Cardiac fibroblast (primary cell): ENCODE measurements around the gene ZNRF2.
A peak's percentile ranks its signal among the peaks of the same experiment; 100 is the strongest.
"Not testable (repeated sequence)": the region's sequence is repeated elsewhere in the genome, so short reads cannot be mapped to it uniquely, and the experiment has no call there.

Source experiments
- DNase-seq, 2 donors: peaks; one replicate each; pipeline versions ENCODE4 v3.0.0 to v3.0.0-alpha.2; 2010; ENCODE audit warnings: low read depth in 2 of 2
- H3K4me3 ChIP-seq, 2 donors: replicated peaks in 1 of 2; 1 replicate in 1 of 2; 2 replicates in 1 of 2; pipeline ENCODE4 v1.5.1; 2011; ENCODE audit warnings: low read depth in 2 of 2, low read length in 2 of 2, mild to moderate bottlenecking in 2 of 2, moderate library complexity in 1 of 2
- CTCF ChIP-seq: IDR thresholded peaks from one replicate; pipeline ENCODE4 v1.5.1; 2011; ENCODE audit warnings: low read depth, mild to moderate bottlenecking, low read length, inconsistent platforms

Gene ZNRF2

DNA sequence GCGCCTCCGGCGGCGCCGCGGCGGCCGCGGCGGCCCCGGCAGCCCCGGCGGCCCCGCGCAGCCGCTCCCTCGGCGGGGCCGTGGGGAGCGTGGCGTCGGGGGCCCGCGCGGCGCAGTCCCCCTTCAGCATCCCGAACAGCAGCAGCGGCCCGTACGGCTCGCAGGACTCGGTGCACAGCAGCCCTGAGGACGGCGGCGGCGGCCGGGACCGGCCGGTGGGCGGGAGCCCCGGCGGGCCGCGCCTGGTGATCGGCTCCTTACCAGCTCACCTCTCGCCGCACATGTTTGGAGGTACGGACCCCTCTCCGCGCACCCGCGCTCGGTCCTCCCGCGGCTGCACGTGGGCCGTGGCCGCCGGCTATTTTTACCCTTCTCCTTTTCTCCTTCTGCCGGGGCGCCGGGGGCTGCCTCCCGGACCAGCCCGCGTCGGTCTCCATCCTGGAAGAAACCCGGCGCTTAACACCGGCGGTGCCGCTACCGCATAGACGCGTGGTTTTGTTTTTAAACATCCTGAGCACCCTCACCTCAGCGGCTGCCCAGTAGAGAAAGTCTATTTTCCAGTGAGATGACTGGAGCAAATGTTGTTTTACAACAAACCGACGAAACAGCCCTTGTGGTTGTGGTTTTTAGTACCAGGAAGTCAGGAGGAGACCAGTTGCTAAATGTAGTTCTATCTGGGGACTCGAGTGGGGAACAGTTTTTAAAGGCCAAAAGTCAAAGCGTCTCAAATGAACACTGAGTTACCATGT is 1.3 kb downstream of the ZNRF2 start:
- H3K4me3 ChIP-seq = peak overlapping the region; percentile 77 to 78
- TF ChIP-seq CTCF = no peak
- DNase-seq = peak; percentile 63 to 69

GRCh38 chr7:30286749-30287148 is 2.4 kb downstream of the ZNRF2 start:
- TF ChIP-seq CTCF = no peak
- peak overlapping the region in 1 of 2 donors; percentile 78 for H3K4me3 ChIP-seq

DNA sequence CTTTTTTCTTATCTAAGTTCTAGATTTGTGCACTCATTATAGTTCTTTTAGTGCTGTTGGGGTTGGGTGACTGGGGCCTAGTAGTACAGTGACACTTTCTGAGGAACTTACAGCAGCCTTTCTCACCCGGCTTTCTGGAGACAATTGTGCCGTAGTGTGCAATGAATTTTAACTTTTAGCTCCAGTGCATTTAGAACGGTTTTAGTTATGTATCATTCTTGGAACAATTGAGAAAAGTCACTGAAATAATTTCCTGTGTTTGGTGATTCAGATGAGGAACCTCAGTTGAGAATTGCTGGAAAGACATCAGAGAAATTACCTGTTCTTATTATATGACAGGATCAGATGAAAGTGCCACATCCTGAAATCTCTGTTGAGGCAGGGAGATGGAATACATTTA is 3.2 kb downstream of the ZNRF2 start:
- peak in 1 of 2 donors; percentile 11 for DNase-seq
- H3K4me3 ChIP-seq = not testable (repeated sequence)

More at GRCh38 chr7:30286749-30287148, 2.4 kb downstream of the ZNRF2 start:
- DNase-seq = no peak

DNA sequence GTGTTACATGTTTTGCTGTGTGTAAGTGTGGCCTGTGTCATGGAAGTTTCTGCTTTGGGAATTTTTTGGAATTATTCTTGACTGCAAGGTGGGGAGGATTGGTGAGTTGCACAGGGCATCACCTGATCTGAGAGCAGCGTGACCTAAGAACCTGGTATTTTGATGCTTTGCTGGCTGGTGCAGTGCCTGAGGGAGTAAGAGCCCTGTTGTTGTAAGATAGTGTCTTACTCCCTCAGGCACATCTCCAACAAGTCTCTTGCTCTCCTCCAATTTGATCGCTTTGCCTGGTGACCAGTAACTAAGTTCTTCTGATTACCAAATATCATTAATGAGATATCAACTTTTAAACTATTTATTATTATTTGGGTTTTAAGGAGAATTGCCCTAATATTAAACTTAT is 5.2 kb downstream of the ZNRF2 start:
- DNase-seq, H3K4me3 ChIP-seq: not testable (repeated sequence)

DNA sequence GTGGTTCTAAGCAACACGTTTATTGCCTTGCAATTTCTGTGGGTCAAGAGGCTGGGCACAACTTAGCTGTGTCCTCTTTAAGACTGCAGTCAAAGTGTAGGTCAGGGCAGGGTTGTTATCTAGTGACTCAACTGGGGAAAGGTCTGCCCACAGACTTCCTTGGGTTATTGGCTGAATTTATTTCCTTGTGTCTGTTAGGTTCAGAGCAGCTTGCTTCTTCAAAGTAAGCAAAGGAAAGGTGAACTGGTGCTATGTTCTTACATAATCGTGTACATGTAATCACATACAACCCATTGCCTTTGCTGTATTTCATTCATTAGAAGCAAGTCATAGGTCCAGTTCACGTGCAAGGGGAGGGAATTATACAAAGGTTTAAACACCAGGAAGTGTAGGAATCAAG is 5.9 kb downstream of the ZNRF2 start:
- peak in 1 of 2 donors; percentile 10 for DNase-seq
- not testable (repeated sequence) for H3K4me3 ChIP-seq

GRCh38 chr7:30292416-30293038 is 8.1 kb downstream of the ZNRF2 start:
- DNase-seq = not testable (repeated sequence)

DNA sequence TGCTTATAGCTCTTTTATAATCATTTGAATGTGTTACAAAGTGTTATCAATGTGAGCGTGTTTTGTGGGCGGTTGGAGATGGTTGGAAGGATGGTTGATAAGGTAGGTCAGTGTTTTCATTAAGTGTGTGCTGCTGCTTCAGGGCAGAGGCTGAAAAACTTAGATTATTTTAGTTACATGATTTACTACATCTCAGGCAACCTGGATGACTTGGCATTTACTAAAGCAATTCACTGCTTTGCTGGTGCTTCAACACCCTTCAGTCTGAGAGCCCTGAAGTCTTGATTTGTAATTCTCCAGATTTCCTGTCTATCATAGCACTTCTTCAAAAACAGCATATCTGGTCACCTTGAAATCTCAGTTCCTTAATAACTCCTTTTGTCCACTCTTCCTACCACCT is 11.9 kb downstream of the ZNRF2 start:
- DNase-seq = not testable (repeated sequence)

More at GRCh38 chr7:30292416-30293038, 8.1 kb downstream of the ZNRF2 start:
- not testable (repeated sequence) for H3K4me3 ChIP-seq

GRCh38 chr7:30297499-30297898 is 13.1 kb downstream of the ZNRF2 start:
- H3K4me3 ChIP-seq, DNase-seq: not testable (repeated sequence)

More for the DNA sequence above, 11.9 kb downstream of the ZNRF2 start:
- H3K4me3 ChIP-seq = not testable (repeated sequence)

DNA sequence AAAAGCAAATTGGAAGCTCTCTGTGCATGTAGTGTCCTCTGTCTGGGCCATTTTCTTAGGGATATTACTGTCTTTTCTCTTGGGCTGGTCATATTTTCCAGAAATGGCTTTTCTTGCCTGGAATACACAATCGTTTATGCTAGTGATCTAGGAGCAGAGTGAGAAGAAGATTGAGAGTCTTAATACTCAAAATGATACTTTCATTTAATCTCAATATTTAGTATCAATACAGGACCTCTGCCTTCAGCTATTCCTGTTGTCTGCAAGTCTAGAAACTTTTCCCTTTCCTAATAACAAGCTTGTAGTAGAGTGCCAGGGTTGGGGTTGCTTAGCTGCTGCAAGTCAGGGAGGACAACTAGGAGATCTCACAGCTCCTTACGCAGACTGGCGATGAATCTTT is 14.0 kb downstream of the ZNRF2 start:
- H3K4me3 ChIP-seq, DNase-seq: not testable (repeated sequence)

- no peak for TF ChIP-seq CTCF
- DNase-seq = no peak
- H3K4me3 ChIP-seq = no peak overlapping the region
These were observed 17.4 kb downstream of the ZNRF2 start for GRCh38 chr7:30301751-30302150.
